HG03520 (cell line): Measurements from ENCODE around the gene HOTAIR.

Experiments used
- ATAC-seq: cut with Tn5 transposase; IDR thresholded peaks from one replicate; pipeline ENCODE4 v1.9.1; 2021; ENCODE audit warnings: mild to moderate bottlenecking, moderate library complexity; ENCODE audit not compliant: unreplicated experiment

The HOTAIR gene

DNA sequence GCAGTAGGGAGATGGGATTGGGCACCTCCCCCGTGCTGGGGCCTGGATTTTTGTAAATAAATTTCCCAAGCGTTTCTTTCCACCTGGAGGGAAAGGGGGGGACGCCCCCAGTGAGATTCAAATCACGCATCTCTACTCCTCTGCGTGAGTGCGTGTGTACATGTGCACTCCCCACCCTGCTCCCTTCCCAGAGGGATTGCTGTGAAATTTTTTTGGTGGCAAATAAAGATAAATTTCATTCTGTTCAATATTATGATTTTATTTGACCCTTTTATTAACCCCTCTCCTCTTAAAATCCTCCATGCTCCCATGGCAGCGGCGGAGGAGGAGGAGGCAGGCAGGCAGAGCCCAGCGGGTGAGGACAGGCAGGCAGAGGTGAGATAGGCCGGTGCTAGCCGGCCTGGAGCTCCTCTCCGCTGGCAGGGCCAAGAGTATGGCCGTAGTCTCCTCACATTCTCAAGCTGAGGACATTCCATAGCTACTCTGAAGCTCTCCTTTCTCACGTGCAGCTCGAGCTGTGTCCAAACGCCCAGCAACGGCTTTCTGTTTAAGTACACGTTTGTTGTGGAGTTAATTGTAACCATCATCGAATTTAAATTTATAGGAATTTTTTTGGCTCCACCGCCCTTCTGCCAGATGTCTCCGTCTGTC lies 1.5 kb upstream of the HOTAIR start:
- no peak for ATAC-seq

DNA sequence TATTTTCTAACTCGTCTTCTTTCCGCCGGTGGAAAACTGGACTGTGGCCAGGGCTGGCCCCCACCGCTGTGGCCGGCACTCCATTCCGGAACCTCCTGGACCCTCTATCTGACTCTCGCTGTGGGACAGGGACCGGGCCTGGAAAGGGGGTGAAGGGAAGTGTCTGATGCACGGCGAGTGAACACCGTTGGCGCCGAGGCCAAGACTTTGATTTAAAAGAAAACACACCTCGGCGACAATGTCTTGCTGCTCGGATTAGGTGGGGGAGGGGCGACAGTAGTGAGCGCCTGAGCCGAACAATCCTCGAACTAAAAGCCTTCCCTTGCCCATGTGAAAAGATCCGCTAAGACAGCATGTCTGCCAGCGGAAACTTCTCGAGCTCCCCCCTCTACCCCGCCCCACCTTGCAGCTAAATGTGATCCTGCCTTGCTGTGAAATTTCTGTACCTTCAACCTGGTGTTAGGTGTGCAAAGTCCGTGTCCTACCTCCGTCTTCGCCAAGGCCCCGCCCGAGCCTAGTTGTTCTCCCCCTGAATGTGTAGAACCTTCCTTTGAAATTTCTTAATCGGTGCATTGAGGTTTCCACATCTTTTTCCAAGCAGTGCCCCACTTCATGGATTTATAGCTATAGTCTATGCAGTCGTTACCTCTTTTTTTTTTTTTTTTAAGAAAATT lies 862 bp upstream of the HOTAIR start:
- ATAC-seq: no peak

DNA sequence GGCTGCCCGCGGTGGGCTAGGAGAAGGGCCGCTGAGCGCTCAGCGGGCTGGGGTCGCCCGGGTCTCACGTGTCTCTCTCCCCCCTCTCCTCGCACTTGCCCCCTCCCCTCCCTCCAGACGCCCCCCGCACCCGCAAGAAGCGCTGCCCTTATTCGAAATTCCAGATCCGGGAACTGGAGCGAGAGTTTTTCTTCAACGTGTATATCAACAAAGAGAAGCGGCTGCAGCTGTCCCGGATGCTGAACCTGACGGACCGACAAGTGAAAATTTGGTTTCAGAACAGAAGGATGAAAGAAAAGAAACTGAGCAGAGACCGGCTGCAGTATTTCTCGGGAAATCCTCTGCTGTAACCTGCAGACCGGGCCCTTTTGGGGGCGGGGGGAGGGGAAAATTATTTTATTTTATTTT lies 314 bp upstream of the HOTAIR start:
- ATAC-seq: no peak

DNA sequence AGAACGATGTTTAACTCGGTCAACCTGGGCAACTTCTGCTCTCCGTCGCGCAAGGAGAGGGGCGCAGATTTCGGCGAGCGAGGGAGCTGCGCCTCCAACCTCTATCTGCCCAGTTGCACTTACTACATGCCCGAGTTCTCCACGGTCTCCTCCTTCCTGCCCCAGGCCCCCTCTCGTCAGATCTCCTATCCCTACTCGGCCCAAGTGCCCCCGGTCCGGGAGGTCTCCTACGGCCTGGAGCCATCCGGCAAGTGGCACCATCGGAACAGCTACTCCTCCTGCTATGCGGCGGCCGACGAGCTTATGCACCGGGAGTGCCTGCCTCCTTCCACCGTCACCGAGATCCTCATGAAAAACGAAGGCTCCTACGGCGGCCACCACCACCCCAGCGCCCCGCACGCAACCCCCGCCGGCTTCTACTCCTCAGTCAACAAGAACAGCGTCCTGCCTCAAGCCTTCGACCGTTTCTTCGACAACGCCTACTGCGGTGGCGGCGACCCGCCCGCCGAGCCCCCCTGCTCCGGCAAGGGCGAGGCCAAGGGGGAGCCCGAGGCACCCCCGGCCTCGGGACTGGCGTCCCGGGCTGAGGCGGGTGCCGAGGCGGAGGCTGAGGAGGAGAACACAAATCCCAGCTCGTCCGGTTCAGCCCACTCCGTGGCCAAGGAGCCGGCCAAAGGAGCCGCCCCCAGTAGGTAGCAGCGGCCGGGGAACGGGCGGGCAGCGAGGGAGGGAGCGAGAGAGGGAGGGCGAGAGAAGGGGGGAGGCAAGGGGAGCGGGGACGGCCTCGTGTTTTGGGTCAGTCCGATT lies 1.3 kb downstream of the HOTAIR start:
- ATAC-seq: no peak

DNA sequence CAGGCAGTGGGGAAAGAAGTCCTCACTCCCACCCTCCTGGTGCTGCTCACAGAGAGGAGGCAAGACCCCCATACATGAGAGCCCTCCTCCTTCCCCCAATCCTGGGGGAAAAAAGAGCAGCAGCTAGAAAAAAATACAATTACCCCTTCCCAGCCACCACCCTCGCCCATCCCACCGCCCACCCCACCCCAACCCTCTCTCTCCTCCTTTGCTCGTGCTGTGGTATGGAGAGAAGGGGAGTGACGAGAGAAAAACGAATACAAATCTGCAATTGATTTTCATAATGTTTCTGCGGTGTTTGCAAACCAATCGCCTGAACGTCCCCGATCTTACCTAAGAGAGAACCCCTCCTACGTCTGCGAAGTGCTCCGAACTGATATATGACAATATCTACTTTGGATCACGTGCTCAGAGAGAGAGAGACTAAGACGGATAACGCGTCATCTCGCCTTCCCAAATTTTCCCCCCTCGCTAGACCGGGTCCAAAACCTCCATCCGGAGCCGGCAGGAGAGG lies 2.0 kb downstream of the HOTAIR start, which contains the start of gene HOXC11:
Gene HOXC11, plus strand, starts transcription at position 405 of the 514 bp plus-strand sequence. CDS start 116 bp downstream, outside the sequence.
- ATAC-seq: no peak

DNA sequence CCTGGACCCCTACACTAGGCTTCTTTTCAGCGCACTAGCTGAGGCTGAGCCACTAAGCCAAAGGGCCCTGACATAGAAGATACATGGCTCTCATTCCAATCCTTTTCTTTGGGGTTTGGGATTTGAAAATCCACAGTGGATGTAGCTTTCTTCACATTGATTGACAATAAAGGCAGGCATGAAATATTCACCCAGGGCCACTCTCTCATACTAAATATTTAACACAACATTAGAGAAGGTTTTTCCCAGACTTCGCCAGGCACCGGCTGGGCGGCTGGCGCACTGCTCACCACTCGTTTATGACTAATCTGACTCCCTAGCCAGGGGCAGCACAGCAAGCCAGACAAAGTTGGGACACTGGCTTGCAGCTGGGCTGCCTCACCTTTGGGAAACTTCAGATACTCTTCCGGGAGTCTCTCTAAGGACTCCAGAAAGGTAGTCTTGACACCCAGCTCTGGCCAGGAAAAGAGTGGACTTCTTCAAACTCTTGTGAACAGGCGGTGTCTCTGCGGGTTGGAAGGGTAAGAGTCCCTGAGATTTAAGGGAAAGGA lies 2.5 kb downstream of the HOTAIR start:
- ATAC-seq: no peak

DNA sequence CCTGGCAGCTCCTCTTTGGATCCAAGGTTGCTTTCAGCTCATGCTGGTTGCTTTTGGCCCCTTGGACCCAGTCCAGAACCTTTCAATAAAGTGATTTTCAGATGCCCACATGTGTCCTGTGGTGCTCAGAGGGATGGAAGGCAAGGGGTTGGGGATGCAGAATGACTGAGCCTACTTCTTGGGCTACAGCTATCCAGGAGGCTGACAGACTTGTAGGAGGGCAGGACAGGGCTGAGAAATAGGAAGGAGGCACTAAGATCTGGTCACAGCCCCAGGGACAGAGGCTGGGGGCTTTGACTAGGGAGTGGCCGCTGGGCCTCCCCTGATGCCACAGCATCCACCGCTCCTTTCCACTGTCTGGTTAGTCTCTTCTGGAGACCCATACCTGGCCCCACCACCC lies 3.1 kb downstream of the HOTAIR start:
- ATAC-seq: no peak

DNA sequence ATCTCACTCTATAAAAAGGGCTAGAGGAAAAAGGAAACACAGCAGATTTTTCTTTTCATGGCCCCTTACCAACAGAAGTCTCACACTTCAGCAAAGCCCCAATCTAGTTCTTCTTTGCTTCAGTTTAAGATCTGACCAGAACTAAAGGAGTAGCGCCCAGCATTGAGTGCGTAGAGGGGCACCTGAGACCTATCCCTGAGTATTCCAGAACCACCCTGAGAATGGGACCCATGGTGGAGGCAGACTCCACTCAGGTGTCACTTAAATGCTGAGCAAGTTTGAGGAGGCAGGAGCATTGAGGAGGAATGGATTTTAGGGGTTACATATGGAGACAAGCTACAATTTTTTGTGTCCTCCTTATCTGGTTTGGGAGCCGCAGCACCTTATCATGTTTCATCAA lies 3.6 kb downstream of the HOTAIR start:
- ATAC-seq: no peak

DNA sequence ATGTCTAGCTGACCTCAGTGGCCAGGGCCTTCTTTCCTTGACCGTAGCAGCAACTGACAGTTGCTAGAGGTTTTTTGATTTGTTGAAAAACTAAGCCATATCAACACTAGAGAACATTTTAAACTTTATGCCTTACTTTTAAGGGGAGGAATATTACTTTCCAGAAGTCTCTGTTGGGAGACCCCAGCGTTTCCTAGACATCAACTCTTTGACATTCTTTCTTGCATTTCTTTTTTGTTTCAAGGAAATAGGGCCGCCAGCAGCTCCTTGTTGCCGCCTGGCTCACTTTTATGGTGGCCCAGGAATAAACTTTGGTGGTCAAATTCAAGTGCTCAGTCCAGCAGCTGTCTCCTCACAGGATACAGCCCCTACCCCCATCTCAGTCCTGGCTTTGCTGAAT lies 4.3 kb downstream of the HOTAIR start:
- no peak for ATAC-seq

DNA sequence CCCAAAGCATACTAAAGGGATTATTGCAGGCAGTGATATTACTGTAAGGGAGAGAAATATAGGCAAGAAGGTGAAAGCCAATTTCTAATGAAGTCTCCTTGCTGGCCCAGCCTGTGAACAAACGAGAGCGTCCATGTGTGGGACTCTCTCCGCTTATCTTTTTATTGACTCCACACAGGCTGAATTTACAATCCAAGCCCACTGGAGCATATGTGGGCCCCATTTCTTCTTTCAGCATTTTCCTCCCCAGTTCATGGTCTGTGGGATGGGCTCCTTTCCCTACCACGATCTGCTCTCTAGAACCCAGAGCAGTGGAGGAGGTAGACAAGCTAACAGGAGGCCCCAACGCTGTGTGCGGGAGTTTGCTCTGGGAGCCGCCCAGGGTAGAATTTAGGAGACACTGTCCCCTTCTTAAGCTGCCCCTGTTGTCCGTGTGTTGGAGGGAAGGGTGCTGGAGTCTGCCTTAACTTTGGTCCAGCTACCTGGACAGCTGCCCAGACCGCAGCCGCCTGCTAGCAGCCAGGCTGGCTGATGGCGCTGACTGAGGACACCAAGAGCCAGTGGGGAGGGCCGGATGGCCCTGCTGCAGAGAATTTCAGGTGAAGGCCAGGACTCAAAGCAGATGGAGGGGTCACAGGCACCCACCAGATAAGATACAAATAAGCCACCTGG lies 5.0 kb downstream of the HOTAIR start:
- ATAC-seq: no peak

DNA sequence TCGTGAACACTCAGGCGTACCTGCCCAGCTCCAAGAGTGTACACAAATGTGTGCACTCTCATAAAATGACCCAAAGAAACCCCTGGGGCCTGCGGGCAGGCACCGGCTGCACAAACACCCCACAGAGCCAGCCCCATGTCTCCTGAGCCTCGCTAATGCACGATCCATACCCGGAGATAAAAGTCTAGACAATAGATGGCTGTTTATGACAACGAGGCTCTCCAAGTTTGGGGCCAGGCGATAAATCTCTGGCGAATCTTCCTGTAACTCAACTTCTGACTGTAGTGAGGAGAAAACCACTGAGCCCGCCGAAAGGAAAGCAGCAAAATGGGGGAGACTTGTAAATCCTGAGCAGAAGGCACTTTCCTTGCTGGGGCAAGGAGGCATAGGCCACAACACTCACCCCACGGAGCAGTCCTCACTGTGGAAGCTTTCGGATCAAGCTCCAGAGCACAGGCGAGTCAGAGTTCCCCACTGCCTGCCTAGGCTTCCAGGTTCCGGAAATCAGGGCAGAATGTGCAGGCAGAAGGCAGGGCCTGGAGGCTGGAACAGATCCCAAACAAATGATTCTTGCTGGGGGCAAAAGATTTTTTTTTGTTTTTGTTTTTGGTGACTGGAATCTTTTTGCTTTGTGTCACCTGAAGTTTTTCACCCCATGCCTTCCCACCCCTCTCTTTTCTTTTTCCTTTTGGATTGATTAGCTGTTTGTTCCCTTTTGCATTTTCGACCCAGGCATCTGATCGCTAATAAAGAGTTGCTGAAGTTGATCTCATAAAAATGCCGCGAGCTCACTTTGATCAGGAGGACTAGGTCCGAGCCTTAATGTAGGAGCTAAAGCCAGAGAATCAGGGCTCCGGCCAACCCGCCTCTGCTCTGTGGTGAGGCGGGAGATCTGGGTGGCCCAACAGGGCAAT lies 6.3 kb downstream of the HOTAIR start:
- ATAC-seq: no peak

DNA sequence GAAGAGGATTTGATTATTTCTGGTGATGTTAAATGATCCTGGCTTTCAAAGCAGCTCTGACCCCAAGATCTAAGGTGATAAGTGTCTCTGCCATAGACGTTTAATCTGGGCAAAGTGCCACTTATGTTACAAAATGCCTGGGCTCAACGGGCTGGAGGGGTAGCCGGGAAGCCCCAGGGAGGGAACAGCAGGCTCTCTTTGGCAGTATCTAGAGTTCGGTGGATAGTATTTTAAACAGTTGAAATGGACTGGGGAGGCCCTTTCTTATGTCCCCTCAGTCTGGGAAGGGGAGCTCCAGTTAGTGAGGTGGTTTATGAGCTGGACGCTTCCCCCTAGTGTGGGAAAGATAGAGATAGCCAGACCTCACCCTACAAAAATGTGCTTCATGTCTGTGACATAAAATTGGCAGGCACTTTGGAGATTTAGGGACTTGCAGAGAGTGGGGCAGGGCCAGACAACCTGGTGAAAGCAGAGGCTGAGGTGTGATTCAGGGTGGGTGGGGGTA lies 7.3 kb downstream of the HOTAIR start:
- no peak for ATAC-seq

DNA sequence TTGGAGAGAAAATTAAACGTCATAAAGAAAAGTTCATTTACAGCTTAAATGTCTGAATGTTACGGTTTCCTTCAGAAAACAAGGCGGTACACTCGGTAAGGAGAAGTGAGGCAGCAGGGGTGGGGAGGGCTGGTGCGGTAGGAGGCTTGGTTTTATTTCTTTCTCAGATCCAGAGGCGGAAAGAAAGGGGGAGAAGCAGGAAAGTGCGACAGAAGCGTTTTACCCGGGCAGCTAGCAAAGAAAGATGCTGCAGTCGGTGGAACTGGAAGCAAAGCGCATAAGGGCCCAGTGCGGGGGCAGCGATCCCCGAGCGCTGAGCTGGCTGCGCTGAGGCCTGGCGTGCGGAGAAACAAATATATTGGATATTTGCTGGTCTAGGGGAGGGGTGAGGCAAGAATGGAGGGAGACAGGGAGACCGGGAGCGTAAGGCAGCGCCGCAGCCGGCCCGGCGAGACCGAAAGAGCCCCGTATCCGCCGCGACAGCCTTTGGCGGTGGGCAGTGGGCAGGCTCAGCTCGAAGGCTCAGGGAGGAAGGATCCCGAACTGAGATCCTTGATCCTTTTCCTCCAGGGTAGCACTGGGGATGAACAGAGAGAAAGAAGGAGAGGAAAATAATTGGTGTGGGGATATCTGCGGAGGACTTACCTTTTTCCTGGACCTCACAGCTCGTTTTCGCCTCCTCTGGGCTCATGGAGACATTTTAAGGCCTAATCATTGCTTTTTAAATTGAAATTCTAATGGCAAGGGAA lies 8.2 kb downstream of the HOTAIR start:
- ATAC-seq: no peak

DNA sequence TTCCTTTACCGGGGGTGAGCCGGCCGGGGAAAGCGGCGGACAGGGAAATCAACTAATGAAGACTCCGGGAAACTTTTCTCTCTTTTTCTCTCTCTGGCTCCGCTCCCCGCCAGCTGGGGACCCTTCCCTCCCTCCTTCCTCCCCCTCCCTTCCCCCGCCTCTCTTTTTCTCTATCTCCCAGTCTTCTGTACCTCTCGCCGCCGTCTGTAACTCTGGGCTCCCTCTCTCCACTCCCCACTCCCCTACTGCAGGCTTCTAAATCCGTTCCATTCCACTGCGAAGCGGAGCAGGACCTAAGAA lies 8.7 kb downstream of the HOTAIR start:
- ATAC-seq: no peak

DNA sequence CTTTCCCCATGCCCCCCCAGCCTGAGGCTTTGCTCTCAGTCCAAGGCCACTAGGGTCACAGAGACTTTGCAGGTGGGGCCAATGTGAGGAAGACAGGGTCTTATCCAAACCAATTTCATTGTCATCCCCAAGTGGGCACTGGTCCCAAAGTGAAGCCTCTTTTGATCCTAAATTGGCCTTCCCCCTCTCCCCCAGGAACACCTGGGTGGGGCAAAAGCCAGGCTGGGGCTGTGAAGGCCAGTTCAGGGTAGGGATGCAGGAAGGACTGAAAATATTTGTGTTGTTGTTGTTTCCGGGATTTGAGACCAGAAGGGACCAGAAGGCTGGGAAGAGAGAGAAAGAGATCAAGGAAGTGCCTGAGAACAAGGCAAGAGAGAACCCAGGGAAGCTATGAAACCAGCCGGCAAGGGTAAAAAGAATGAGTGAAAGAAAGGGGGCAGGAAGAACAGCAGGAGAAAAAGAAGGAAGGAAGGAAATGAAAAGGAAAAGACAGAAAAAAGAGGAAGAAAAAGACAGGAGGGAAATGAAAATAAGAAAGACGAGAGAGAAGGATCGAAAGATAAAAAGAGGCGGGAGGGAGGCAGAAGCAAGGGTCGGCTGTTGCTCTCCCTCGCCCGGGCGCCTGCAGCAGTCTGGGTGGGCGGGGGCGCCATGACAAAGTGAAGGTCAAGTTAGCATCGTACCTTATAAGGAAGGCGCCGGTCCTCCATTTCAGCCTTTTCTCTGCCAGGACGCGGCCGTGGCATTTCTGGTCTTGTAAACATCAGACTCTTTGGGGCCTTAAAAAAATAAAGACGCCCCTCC lies 9.3 kb downstream of the HOTAIR start:
- ATAC-seq: no peak

DNA sequence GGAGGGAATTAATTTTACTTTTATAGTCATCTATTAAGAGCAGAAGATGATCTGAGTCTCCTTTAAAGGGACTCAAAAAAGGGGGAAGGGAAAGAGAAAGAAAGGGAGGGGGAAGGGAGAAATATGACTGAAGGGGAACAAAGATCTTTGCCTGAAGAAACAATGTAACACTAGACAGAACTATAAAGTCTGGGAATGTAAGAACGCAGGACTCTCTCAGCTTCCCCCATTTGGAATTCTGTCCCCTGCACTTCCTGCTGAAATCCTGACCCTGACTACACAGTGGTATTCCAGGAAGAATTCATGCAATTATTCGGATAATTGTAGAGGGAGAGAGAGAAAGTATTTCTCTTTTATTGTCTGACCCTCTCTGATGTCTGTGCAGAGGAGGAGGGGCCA lies 10.4 kb downstream of the HOTAIR start:
- ATAC-seq: no peak

DNA sequence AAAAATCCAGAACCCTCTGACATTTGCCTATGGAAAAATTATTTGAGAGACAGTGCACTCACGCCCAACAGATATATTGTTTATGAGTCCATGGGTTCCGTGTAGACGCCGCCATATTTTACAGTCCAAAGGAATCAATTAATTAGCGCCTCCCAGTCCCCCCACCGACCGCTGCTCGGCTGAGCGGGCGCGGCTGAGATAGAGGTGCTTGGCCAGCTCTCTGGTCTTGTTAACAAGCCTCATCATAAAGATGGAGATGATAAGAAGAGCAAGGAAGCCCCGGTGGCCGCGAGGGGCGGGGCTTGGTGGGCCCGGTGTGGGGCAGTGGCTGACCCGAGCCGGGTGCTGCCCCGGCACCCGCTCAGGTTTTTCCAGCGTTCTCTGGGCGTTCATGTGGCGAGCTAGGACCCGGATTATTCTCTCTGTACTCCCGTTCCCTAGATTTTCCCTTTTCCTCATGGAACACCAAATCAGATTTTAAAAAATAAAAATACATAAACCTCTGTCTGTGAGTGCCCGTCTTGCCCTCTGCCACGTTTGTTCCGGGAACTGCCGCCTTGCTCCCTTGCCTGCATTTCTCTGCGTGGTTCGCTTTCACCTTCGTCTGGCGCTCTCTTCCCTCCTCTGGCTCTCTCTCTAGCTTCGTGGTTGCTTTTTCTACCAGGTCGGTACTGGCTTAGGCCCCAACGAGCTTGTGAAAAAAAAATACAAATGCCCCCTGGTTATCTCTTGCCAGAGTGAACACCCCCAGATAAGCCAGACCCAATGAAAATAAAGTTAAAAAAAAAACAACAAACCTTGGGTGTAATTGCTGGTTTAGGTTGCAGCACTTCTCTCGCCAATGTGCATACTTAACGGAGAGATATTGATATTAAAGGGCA lies 11.1 kb downstream of the HOTAIR start:
- ATAC-seq: no peak
